HG02943 (cell line): ENCODE measurements around the gene PPP1R27.
A peak's percentile ranks its signal among the peaks of the same experiment; 100 is the strongest.

ENCODE experiments used
- ATAC-seq: cut with Tn5 transposase; IDR thresholded peaks from one replicate; pipeline ENCODE4 v1.9.1; 2021; ENCODE audit warnings: mild to moderate bottlenecking, low read depth, moderate library complexity; ENCODE audit not compliant: unreplicated experiment

Gene PPP1R27

DNA sequence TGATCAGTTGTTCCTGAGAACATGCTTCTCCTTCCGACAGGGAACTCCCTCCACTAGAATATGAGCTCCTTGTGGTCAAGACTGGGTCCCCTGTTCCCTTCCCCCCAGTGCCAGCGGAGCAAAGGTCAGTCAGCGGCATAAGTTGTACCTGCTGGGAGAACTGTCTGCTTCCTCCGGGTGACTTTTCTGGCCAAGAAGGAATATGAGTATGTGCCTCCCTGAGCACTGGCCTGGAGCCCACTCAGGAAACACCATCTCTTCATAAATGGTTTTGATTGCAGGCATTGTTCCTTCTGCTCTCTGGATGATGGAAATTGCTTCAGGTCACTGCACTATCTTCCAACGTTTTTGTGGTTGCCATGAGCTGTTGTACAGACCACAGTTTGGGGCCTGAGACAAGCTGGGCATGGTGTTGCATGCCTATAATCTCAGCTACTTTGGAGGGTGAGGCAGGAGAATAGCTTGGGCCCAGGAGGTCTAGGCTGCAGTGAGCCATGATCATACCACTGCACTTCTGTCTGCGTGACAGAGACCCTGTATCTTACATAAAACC, 28.3 kb upstream of the PPP1R27 start:
- no peak for ATAC-seq

DNA sequence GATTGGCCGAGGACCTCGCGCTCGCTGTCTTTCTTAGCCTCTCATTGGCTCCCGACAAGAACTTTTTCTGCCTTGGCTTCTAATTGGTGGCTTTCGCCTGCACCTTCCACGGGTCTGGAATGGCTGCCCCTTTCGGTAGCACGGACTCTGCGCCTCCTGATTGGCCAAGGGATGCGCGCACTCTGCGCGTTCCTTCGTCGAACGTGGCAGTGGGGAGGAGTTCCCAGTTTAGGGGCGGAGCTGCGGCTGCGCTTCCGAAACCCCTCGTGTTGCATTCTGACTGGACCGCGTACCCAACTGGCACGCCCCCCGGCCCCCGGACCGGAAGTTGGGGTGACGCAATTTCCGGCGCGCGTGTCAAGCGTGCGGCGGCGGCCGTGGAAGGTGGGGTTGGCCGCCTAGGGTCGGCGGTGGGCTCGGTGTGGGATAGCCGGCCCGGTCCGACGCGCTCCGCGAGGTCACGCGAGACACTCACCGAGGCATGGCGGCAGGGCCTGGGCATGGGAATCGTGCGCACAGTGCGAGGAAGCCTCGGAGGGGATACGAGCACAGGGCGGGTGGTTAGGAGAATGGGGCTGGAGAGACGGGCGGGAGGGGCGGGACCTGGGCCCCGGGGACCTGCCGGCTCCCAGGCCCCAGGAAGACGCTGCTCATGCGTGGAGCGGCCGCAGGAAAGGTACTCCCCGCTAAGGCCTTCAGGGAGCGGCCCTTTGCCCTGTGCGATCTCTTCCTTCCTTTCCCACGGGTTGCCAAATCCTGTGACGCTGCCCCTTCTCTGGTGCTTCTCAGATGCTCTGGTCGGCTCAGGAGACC, 26.1 kb upstream of the PPP1R27 start:
- peak; percentile 75 for ATAC-seq

DNA sequence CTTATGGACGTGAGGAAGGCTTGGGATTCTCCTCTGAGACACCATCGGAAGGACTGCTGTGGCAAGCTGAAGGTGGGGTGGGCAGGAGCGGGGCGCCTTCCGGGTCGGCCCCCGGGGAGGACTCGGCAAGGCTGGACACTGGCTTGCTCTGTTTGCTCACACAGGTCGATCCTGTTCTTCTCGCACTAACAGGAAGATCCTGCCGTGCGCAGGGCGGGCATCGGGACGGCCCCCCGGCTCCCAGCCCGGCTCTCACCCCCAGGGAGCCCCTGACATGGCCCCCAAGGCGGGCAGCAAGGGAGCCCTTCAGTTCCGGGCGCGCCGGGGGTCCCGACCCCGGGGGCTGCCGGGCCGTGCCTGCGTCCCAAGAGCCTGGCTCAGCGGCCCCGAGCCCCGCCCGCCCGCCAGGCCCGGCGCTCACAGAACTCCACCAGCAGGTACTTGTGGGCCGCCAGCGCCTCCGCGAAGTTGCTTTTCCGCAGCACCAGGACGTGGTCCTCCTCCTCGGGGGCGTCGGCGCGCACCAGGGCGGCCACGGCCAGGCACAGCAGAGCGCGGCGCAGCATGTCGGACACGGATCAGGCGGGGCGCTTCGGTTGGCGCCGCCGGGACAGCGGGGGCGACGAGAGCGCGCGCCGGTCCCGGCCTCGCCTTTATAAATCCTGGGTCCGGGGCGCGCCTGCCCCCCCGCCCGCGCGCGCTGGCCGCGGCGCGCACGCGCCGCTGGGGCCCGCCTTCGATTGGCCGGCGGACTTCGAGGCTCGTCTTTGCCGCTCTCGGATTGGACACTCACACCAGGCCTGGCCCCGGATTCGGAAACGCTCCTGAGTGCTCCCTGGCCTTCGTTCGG, 25.3 kb upstream of the PPP1R27 start, which contains the start of gene P4HB:
Gene P4HB (minus strand): TSS at position 630 of the 850 bp plus-strand sequence. CDS start 64 bp downstream, at position 566.
- ATAC-seq, result peak; percentile 4

DNA sequence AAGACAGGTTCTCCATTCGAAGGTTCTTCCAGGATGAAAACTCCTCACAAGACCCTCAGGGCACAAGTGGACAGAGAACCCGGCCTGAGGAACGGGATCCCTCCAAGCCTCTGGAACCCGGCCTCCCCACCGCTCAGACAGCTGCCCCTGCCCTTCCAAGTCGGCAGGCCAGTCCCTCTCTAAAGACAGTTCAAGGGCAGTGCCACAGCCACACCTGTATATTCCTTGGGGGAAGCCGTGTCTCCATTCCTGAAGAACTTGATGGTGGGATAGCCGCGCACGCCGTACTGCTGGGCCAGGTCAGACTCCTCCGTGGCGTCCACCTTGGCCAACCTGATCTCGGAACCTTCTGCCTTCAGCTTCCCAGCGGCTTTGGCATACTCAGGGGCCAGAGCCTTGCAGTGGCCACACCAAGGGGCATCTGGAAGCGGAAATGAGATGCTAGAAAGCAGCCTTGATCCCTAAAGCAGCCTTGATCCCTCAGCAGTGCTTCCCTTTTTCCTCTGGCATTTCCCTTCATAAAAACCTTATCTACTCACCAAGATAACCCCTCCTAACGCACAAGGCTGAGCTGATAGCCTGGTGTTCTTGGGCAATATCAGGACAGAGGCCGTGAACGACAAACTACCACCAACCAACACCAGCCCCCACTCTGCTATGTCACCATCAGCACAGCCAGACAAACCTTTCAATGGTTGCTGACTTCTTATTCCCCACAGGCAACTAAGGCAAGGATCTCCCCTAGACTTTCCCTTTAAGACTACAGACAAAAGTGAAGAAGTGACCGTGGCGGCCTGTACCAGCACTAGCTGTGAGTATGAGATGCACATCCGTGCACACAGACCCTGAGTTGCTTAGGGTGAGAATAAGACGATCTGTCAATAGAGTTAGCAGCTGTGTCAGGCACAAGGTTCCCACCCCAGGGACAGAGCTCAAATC, 24.4 kb upstream of the PPP1R27 start:
- ATAC-seq, result no peak

DNA sequence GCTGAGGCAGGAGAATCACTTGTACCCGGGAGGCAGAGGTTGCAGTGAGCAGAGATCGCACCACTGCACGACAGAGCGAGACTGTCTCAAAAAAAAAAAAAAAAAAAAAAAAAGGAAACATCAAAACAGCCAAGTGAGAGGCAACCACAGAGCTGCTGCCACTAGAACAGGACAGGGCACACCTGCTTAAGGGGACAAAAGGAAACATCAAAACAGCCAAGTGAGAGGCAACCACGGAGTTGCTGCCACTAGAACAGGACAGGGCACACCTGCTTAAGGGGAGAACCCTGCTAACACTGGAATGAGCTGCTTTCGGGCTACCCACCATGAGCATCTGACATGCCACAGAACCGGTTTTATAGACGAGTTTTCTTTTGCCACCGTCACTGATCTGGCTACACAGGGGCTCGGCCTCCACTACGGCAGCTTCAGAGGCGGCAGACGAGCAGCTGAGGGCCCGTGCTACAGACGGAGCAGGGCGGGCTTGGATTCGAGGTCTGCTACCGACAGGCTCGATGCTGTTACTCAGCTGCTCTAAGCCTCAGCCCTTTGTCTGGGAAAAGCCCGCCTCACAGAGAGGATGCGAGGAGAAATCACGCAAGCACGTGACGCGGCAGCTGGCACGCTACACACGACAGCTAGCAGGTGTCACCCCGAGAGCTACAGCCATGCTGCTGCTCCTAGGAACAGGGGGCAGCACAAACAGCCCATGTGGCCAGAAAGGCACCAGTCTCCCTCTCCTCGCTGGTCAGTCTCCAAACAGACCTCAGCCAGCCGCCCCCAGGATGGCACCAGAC, 23.5 kb upstream of the PPP1R27 start:
- ATAC-seq, result no peak

DNA sequence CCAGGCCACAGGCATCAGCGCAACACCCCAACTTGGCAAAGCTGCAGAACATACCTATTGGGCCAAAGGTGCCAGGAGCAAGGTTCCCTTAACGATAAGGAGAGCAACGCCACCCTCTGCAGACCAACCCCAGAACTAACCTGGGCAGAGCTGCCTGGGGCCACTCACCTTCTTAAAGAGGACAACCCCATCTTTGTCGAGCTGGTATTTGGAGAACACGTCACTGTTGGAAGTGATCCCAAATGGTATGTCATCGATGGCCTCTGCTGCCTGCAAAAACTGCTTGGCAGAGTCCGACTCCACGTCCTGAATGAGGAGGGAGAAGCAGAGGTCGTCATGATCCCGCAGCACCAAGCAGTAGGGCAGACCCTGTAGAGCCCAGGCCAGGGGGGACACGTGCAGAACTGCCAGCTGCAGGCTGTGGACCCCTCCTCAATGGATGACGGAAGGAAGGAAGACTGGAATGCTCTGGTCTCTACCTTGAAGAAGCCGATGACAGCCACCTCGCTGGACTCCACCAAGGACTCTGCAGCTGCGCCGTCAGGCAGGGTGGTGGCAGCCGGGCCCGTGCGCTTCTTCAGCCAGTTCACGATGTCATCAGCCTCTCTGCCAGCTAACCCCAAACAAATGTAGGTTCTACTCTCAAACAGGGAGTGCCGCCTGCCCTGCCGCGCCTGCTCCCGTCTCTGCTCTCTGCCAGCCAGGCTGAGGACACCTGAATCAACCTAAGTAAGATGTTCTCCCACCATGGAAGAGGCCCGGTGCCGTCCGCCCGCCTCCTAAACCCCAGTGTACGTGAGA, 20.3 kb upstream of the PPP1R27 start:
- no peak for ATAC-seq

DNA sequence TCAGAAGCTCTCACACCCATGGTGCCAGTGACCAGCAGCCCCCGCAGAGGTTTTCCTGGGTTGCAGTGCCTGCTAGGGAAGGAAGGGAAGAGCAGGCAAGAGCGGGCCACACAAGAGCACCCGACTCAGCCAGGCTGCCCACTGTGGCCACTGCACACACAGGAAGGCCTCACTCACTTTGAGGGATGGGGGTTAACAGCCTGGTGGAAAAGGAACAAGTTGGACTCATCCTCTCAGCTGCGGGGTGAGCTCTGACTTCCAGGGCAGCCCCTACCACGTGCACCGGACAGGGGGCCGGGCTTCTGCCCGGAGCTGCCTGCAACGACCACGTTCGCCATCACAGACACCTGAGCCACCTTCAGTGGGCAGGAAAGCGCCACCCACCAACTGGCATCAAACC, 17.4 kb upstream of the PPP1R27 start:
- ATAC-seq, result no peak

DNA sequence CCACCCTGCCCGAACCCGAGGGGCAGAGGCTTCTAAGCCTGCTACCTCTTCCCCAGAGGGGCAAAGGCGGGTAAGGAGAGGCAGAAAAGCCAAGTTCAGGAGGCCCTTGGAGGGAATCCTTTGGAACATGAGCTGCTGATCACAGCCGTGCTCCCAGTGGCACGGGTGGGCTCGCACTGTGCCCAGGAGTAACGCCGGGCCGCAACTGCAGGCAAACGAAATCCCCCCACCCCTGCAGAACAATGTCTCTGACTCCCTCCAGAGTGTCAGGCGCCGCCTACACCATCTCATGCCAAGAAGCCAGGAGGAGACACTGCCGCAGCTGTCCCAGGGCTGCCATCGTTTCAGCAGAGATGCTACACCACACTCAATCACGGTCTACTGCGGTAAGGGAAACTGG, 16.6 kb upstream of the PPP1R27 start:
- ATAC-seq, result no peak

DNA sequence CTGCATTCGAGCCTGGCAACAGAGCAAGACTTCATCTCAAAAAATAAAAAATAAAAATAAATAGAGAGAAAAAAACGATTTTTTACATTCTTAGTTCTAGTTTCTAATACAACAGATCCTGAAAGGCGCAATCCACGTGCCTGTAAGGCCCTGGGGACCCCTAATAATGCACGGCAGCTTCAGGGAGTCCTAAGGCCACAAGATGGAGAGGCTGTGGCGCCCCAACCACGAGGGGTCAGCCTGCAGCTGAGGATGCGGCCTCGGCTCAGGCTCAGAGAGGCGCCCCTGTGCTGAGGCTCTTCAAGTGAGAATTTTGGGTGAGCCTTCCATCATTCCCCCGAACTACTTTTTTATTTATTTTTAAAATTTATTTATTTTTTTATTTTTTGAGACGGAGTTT, 14.6 kb upstream of the PPP1R27 start:
- ATAC-seq, result no peak

DNA sequence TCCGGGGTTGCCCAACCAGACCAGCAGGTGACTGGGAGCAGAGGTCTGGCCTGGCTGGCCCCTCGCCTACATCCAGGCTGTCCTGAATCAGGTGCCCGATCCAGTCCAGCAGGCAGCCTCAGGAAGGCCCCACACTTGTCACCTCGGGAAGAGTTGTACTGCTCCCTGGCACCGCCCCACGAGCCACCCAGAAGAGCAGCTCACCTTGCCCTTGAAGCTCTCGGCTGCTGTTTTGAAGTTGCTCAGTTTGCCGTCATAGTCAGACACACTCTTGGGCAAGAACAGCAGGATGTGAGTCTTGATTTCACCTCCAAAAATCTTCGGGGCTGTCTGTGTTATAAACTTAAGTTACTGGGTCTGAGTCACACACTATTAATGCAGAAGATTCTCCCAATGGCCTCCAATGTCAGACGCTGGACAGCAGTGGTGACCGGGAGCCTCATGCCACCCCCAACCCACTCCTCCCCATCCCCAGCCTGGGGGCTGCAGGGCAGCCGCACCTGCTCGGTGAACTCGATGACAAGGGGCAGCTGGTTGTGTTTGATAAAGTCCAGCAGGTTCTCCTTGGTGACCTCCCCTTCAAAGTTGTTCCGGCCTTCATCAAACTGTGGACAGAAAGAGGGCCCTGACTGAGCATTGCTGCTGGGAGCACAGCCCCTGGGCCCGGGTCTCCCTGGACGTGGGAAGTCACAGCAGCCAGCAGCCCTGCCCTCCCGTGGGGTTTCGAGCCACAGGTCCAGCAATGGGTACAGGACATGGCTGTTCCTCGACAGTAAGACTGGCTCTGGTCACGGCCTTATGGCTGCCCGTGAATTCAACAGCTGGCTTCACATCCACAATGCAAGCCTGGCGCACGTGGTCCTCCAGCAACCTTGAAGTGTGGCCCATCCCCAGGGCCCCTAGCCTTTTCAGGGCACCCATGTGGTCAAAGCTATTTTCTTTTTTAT, 12.2 kb upstream of the PPP1R27 start:
- no peak for ATAC-seq

DNA sequence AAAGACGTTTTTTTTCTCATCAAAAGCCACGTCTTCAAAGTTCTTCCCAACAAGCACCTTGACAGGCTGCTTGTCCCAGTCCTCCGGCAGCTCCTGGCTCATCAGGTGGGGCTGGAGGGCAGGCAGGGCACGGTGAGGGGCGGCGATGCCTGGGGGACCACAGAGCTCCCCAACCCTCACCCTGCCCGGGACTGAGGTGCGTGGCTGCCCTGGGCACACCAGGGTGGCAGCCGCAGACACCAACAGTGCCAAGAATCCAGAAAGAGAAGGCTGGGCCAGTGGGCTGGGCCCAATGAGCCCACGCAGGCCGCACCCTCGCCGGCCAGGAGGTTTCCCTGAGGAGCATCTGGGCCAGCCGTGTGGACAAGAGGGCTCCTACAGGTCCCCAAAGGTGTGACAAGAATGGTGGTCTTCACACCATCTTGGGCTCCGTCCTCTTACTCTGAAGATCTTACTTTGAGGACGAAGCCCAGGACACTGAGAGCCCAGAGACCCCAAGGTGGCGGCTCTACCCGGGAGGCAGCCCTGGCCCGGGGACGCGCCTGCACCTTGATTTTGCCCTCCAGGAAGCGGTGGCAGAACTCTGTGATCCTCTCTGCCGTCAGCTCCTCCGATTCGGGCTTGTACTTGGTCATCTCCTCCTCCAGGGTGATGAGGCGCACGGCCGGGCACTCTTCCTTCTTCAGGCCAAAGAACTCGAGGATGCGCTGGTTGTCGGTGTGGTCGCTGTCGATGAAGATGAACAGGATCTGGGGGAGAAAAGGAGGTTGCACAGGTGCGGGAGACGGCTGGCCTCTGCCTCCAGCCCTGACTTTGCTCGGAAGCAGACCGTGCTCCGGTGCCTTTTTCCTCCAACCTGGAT, 11.3 kb upstream of the PPP1R27 start:
- no peak for ATAC-seq

DNA sequence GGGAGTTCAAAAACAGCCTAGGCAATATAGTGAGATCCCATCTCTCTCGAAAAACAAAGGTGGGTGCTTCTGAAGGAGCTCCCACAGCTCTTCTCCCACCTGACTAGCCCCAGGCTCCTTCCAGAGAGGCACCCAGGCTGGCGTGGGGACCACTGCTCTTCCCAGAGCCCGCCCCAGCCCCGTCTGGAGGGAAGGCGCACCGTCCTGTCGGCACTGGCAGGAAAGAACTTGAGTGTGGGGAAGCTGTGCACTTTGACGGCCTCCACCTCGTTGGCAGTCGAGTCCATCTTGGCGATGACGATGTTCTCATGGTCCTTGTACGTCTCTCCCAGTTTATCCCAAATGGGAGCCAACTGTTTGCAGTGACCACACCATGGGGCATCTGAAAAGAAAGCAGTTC, 10.5 kb upstream of the PPP1R27 start:
- ATAC-seq, result no peak

DNA sequence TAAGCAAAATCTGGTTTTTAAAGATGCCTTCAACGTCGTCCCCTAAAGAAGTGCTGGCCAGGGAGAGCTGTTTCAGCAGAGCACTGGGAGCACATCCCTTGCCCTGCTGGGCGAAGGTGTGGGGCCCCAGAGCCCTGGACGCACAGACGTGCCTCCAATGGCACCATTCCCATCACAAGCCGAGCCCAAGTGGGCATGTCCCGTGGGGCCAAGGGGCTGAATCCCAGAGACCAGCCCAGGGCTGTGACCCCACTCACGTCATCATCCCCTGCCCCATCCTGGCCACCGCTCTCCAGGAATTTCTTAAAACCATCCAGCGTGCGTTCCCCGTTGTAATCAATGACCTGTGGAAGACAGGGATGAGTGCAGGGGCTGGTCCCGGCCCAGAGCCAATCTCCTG, 10.0 kb upstream of the PPP1R27 start:
- no peak for ATAC-seq

DNA sequence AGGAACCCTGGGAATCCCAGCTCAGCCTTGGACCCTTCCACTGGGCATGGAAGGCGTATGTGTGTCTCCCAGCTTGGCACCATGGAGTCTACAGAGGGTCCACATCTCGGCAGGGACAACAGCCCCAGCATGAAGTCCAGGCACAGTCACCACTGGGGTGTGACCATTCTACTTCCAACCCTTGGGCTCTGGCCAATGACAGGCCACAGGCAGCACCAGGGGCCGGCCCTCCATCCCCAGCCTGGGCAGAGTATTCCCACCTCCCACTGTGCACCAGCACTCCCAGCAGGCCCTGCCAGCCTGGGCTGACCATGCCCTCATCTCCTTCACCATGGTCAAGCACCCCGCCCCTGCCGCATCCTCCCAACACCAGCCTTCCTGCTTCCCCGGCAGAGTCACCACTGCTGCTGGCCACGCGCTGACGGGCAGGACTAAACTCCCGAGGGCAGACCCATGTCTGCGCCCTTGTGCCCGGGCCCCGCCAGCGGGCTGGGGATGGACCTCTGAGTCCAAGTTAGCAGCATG, 9.5 kb upstream of the PPP1R27 start:
- no peak for ATAC-seq

DNA sequence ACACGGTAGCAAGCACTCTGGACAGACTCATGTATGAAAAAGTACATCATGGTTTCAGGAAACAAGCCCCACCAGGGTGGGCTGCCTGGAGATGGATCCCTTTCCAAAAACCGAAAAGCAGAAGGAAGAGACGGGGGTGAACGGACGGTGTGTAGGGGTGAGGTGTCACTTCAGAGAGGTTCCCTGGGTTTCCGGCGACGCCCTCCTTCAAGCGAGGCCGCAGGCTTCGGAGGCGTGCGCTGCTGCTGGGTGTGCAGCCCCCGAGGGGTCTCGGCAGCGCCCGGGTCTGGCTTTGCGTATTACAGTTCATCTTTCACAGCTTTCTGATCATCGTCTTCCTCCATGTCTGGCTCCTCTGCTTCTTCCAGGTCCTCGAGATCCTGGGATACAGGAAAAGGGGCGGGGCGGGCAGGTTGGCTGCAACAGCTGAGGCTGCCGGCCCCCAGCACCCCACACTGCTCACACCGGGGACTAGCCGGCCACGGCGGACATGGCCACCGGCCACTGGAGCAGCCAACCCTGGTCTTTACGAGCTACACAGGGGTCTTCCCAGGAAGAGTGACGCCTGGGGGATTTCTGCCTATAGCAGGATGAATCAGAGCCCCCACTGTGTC, 9.0 kb upstream of the PPP1R27 start:
- ATAC-seq, result no peak
